ENCODE measurements around the gene PRKCI.

- TF ChIP-seq CTCF (IDR thresholded peaks at IDR 0.05) (no peak), POLR2A (IDR thresholded peaks at IDR 0.05) (no peak)
Observed at GRCh38 chr3:170277833-170278580, 55.8 kb downstream of the PRKCI start.

Data from lower leg skin (tissue), 3 donors.